LHCN-M2 (cell line): ENCODE results near the gene ACOD1. TPM values are rescaled to one million over a fixed set of nuclear protein-coding genes. Genes with fewer than 3 reads are reported as not detected.
"Not testable (repeated sequence)": the region's sequence is repeated elsewhere in the genome, so short reads cannot be mapped to it uniquely, and the experiment has no call there.

Experiments
- DNase-seq: peaks from one replicate; pipeline ENCODE4 v3.0.0-alpha.2; 2012; ENCODE audit warnings: low read depth
- polyA plus RNA-seq: library from polyadenylated mRNA; unstranded; fragments of >200 nt; gene quantifications from one replicate; pipeline ENCODE4 v1.2.1, GENCODE V29; 2012; ENCODE audit warnings: missing spikeins
- total RNA-seq: library from RNA; depleted of rRNA; stranded (reverse); fragments of >200 nt; gene quantifications from 2 replicates; pipeline ENCODE4 v1.2.3, GENCODE V29; 2014; rRNA removed

Gene ACOD1
- not detected in 2 replicates for total RNA-seq
- not detected for polyA plus RNA-seq

- DNase-seq, result no peak
These were observed at the start of gene ACOD1 for GRCh38 chr13:76948149-76948548. Gene ACOD1 (plus strand): TSS chr13:76948511. CDS start chr13:76948559, 48 bp downstream.

DNA sequence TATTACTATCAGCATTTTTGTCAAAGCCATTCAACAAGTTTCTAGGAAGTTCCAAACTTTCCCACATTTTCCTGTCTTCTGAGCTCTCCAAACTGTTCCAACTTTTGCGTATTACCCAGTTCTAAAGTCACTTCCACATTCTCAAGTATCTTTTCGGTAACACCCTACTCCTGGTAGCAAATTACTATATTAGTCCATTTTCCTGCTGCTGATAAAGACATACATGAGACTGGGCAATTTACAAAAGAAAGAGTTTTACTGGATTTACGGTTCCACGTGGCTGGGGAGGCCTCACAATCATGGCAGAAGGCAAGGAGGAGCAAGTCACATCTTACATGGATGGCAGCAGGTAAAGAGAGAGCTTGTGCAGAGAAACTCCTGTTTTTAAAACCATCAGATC is 49.2 kb upstream of the ACOD1 start:
- DNase-seq, result not testable (repeated sequence)

DNA sequence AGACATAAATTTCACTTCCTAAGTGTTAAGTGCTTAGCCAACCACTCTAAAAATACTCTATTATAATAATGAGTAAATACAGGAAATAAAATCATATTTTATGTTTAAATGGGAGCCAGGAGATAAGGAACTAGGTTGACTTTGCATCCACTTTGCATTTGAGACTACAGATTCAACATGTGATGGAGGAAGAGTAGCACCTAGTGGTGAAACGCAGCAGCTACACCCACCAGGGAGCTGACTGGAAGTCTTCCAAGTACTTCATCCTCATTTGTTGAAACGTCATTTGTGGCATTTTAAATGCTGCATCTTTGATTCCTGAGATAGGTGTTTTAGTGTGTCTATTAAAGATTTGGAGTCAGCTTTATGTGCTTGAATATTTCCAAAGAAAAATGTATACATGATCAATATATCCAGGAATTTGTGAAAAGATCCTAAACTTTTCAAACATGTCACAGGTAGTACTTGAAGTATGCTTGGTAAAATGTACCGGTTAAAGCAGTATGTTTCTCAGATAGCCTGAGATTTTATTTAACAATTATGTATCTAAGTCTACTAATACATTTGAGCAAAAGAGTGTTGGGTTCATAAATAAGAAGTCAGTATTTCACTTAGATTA is 44.7 kb upstream of the ACOD1 start:
- peak; percentile 72 for DNase-seq

DNA sequence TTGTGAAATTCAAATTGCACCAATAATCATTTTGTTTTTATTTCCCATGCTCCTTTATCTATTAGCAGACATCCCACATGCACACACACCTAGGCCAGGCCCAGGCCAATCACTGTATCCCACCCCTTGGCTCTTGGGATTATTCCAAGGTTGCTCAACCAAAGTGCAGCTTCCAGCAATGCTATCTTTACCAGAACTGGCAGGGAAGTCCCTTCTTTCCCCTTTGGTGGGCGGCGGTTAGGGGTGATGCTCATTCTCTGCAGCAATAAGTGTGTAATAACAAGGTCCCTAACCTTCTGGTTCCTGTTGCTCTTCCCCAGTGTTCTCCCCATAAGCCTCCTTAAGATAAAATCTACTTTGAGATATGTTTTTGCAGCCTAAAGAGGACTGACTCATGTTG is 43.8 kb upstream of the ACOD1 start:
- DNase-seq, result no peak

DNA sequence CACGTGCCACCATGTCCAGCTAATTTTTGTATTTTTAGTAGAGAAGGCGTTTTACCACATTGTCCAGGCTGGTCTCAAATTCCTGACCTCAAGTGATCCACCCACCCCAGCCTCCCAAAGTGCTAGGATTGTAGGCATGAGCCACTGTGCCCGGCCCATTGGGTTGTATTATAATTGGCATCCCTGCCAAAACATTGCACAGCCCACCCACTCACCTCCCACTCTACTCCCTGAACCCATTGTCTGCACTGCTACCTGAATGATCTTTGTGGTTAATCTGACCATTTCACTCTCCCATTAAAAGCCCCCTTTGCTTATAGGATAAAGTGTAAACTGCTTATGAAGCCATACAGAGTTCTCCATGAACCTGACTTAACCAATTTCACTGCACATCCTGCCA is 35.8 kb upstream of the ACOD1 start:
- DNase-seq, result no peak

DNA sequence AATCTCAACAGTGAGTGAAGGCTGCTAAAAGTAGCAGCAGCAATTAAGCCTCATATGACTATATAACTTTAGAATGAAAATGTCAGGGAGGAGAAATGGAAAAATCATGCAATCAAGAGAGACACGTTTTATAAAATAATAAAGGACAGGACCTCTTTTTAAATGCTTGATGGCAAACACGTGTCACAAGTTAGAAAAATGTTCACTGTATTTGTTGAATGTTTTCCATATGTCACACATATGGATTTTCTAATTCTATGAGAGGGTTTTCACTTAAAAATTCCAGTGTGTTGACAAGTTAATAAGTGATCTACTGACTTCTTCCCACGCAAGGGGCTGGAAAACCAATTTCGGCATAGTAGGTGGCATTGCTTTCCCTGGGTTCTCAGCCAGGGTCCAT is 34.4 kb upstream of the ACOD1 start:
- no peak for DNase-seq

GRCh38 chr13:76917095-76917494 is 31.2 kb upstream of the ACOD1 start:
- no peak for DNase-seq

- DNase-seq, result not testable (repeated sequence)
These were observed 30.4 kb upstream of the ACOD1 start for GRCh38 chr13:76917755-76918481.

- no peak for DNase-seq
These were observed 26.8 kb upstream of the ACOD1 start for GRCh38 chr13:76921516-76921915.

- no peak for DNase-seq
These were observed 23.2 kb upstream of the ACOD1 start for GRCh38 chr13:76925115-76925514.

GRCh38 chr13:76927955-76928354 is 20.4 kb upstream of the ACOD1 start:
- DNase-seq, result no peak

DNA sequence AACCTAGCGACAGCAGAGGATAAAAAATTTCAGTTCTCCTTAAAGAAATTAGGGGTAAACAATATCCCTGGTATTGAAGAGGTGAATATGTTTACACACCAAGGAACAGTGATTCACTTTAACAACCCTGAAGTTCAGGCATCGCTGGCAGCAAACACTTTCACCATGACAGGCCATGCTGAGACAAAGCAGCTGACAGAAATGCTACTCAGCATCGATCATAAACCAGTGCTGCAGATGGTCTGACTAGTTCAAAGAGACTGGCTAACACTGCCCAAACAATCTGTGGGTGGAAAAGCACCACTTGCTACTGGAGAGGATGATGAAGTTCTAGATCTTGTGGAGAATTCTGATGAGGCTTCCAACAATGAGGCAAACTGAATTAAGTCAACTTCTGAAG is 19.9 kb upstream of the ACOD1 start:
- DNase-seq, result no peak

GRCh38 chr13:76929320-76929719 is 19.0 kb upstream of the ACOD1 start:
- no peak for DNase-seq

GRCh38 chr13:76929851-76930374 is 18.4 kb upstream of the ACOD1 start:
- no peak for DNase-seq

GRCh38 chr13:76932076-76932475 is 16.2 kb upstream of the ACOD1 start:
- DNase-seq, result no peak

GRCh38 chr13:76934671-76935070 is 13.6 kb upstream of the ACOD1 start:
- no peak for DNase-seq

DNA sequence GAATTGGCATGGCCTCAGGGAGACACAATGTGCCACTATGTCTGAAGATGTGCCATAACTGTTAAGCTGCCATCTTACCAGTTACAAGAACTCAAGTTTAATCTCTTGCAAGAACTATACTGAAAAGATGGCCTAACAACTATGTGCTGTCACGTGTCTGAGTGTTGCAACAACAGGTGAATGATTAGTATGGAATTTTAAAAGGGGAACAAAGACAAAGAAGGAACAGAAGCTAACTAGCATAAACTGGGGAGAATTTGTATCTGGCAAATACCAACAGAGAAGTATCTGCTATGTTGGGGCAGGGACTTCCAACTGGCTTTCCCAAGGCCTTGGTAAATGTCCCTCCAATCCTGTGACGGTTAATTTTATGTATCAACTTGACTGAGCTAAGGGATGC is 11.5 kb upstream of the ACOD1 start:
- no peak for DNase-seq

GRCh38 chr13:76937281-76937820 is 11.0 kb upstream of the ACOD1 start:
- DNase-seq, result peak; percentile 89

- DNase-seq, result peak; percentile 33
These were observed 9.1 kb upstream of the ACOD1 start for GRCh38 chr13:76939215-76939614.

- no peak for DNase-seq
These were observed 5.9 kb upstream of the ACOD1 start for GRCh38 chr13:76942363-76942762.

GRCh38 chr13:76943646-76944045 is 4.7 kb upstream of the ACOD1 start:
- no peak for DNase-seq

GRCh38 chr13:76944456-76944855 is 3.9 kb upstream of the ACOD1 start:
- peak; percentile 64 for DNase-seq

DNA sequence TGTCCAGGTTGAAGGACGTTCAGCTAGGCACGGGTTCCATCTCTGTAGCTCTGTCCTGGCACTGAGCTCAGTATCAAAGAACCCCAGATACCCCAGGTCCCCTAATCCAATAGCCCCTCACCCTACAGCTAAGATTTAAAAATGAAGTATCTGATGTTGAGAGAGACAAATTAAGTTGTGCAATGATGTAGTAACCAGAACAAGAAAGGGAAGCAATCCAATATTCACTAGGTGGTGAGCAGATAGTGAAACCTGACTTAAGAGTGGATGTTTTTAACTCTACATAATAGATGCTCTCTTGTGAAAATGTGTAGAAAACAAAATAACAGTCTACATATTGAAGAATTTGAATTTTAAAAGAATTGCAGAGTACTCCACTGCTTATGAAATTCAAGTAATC is 1.8 kb downstream of the ACOD1 start:
- no peak for DNase-seq
